HG03103 (cell line): ENCODE data around the gene PNMA6A.
A peak's percentile ranks its signal among the peaks of the same experiment; 100 is the strongest.
"Not testable (repeated sequence)": the region's sequence is repeated elsewhere in the genome, so short reads cannot be mapped to it uniquely, and the experiment has no call there.

Experiments
- ATAC-seq: cut with Tn5 transposase; IDR thresholded peaks from one replicate; pipeline ENCODE4 v1.9.1; 2021; ENCODE audit warnings: low read depth; ENCODE audit not compliant: unreplicated experiment

Gene PNMA6A

GRCh38 chrX:153071909-153072583, at the start of gene PNMA6A:
PNMA6A (plus strand) TSS chrX:153072454; CDS start chrX:153073063, 609 bp downstream.
- ATAC-seq = not testable (repeated sequence)

GRCh38 chrX:153026501-153026900, 45.8 kb upstream of the PNMA6A start:
- ATAC-seq = not testable (repeated sequence)

GRCh38 chrX:153028487-153028886, 43.8 kb upstream of the PNMA6A start:
- not testable (repeated sequence) for ATAC-seq

- no peak for ATAC-seq
Observed at GRCh38 chrX:153029162-153029561, 43.1 kb upstream of the PNMA6A start.

- ATAC-seq = no peak
Observed at GRCh38 chrX:153029875-153030274, 42.4 kb upstream of the PNMA6A start.

GRCh38 chrX:153030801-153031200, 41.5 kb upstream of the PNMA6A start:
- ATAC-seq = no peak

GRCh38 chrX:153032397-153033118, 39.7 kb upstream of the PNMA6A start:
- ATAC-seq = peak; percentile 69

- no peak for ATAC-seq
Observed at GRCh38 chrX:153049093-153049492, 23.2 kb upstream of the PNMA6A start.

GRCh38 chrX:153052534-153052933, 19.7 kb upstream of the PNMA6A start:
- ATAC-seq = no peak

GRCh38 chrX:153055871-153056749, 16.1 kb upstream of the PNMA6A start, which contains the start of gene PNMA3:
PNMA3 (plus strand) TSS chrX:153056470; CDS start chrX:153057056, 586 bp downstream.
- no peak for ATAC-seq

- ATAC-seq = no peak
Observed at GRCh38 chrX:153057281-153057680, 15.0 kb upstream of the PNMA6A start.

- ATAC-seq = no peak
Observed at GRCh38 chrX:153059191-153060094, 12.8 kb upstream of the PNMA6A start.

- ATAC-seq = no peak
Observed at GRCh38 chrX:153060095-153060445, 12.2 kb upstream of the PNMA6A start.

GRCh38 chrX:153061732-153062131, 10.5 kb upstream of the PNMA6A start:
- no peak for ATAC-seq

- no peak for ATAC-seq
Observed at GRCh38 chrX:153063315-153063714, 8.9 kb upstream of the PNMA6A start.

GRCh38 chrX:153064061-153064460, 8.2 kb upstream of the PNMA6A start:
- ATAC-seq = no peak

GRCh38 chrX:153065389-153065788, 6.9 kb upstream of the PNMA6A start:
- ATAC-seq = no peak

GRCh38 chrX:153066402-153066801, 5.9 kb upstream of the PNMA6A start:
- not testable (repeated sequence) for ATAC-seq

- ATAC-seq = not testable (repeated sequence)
Observed at GRCh38 chrX:153073331-153073730, 1.1 kb downstream of the PNMA6A start.
